Activated naive CD8-positive, alpha-beta T cell (primary cell): ENCODE measurements around the gene RGS11.
"Not testable (repeated sequence)": the region's sequence is repeated elsewhere in the genome, so short reads cannot be mapped to it uniquely, and the experiment has no call there.

Experiments
- H3K27ac Mint-ChIP-seq: one replicate; pipeline ENCODE4 v1.8.0; 2021; ENCODE audit warnings: mixed read lengths
- H3K27me3 Mint-ChIP-seq: one replicate; pipeline ENCODE4 v1.8.0; 2021; ENCODE audit warnings: mixed read lengths
- H3K36me3 Mint-ChIP-seq: one replicate; pipeline ENCODE4 v1.8.0; 2021; ENCODE audit warnings: mixed read lengths
- H3K4me1 Mint-ChIP-seq: one replicate; pipeline ENCODE4 v1.8.0; 2021; ENCODE audit warnings: low read depth, mixed read lengths
- H3K4me3 Mint-ChIP-seq: one replicate; pipeline ENCODE4 v1.8.0; 2021; ENCODE audit warnings: mild to moderate bottlenecking, mixed read lengths
- H3K9me3 Mint-ChIP-seq: one replicate; pipeline ENCODE4 v1.8.0; 2021; ENCODE audit warnings: low read depth, mixed read lengths

Gene RGS11

DNA sequence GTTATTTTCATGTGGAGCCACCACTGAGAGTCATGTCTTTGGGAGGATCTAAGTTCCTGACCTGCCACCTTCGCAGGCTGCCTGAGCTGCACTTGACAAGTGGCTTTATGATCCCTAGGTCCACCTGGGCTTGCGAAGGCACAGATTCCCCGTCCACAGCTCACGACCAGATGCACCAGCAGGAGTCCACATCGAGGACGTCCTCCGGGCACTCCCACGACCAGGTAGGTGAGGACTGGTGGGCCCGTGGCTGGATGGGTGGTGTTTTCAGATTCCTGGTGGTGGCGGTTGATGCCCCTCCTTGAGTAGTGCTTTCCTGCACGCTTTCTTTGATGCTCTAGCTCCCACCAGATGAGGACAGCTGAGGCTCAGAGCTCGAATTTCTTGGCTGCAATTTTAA lies 26.3 kb downstream of the RGS11 start:
- Mint-ChIP-seq H3K27ac (no peak overlapping the region), H3K27me3 (no peaks in the 10 kb centered on the region), H3K9me3 (no peaks in the 10 kb centered on the region), H3K4me3 (no peak overlapping the region), H3K36me3 (peaks cover 3% of the 10 kb centered on the region), H3K4me1 (peaks cover 17% of the 10 kb centered on the region)

DNA sequence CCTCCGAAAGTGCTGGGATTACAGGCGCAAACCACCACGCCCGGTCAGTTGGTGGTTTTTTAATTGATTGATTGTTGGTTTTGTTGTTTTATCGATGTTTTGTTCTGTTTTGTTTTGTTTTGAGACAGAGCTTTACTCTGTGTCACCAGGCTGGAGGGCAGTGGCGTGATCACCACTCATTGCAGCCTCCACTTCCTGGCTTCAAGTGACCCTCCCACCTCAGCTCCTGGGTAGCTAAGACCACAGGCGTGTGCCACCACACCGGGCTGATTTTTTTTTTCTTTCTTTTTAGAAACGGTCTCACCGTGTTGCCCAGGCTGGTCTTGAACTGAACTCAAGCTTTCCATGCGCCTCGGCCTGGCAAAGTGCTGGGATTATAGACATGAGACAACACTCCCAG lies 28.7 kb downstream of the RGS11 start:
- no peaks in the 10 kb centered on the region for H3K27me3 Mint-ChIP-seq
- H3K9me3 Mint-ChIP-seq: no peaks in the 10 kb centered on the region
- peaks cover 4% of the 10 kb centered on the region for H3K4me1 Mint-ChIP-seq
- H3K36me3 Mint-ChIP-seq: no peaks in the 10 kb centered on the region
- H3K4me3 Mint-ChIP-seq: no peak overlapping the region
- H3K27ac Mint-ChIP-seq: no peak overlapping the region

DNA sequence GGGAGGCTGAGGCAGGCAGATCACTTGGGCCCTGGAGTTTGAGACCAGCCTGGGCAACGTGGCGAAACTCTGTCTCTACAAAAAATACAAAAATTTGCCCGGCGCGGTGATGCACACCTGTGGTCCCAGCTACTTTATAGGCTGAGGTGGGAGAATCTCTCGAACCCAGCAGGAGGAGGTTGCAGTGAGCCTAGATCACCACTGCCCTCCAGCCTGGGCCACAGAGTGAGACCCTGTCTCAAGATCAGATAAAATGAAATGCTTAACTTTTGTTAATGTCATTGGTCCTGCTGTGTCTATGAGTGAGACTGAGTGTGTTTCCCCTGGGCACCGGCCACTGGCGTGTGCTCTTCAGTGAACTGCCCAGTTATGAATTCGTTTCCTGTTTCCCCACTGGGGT lies 30.6 kb downstream of the RGS11 start:
- H3K4me3 Mint-ChIP-seq: no peak overlapping the region
- H3K4me1 Mint-ChIP-seq: peaks cover 8% of the 10 kb centered on the region
- no peaks in the 10 kb centered on the region for H3K9me3 Mint-ChIP-seq

DNA sequence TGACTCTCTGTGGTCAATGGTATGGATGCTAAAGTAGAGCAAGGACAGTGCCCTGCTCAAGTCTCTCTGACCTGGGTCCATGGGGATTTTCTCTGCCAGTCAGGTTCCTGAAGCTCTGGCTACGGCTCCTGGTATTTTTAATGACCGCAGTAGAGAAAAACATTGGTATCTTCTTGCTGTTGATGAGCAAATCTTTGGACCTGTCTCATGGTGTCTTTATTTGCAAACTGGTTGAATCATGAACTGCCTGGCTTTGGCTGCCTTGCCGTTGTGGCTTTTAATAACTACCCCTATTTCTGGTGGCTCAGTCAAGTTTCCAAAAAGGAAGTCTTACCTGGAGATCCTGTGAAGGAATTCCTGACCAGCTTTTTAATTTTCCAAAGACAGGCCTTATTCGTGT lies 32.4 kb downstream of the RGS11 start:
- Mint-ChIP-seq H3K27me3 (no peaks in the 10 kb centered on the region), H3K4me1 (peaks cover 15% of the 10 kb centered on the region), H3K27ac (no peak overlapping the region), H3K4me3 (no peak overlapping the region), H3K9me3 (no peaks in the 10 kb centered on the region), H3K36me3 (peaks cover 3% of the 10 kb centered on the region)

More for the DNA sequence above, 30.6 kb downstream of the RGS11 start:
- Mint-ChIP-seq H3K27me3 (no peaks in the 10 kb centered on the region), H3K36me3 (no peaks in the 10 kb centered on the region), H3K27ac (no peak overlapping the region)

DNA sequence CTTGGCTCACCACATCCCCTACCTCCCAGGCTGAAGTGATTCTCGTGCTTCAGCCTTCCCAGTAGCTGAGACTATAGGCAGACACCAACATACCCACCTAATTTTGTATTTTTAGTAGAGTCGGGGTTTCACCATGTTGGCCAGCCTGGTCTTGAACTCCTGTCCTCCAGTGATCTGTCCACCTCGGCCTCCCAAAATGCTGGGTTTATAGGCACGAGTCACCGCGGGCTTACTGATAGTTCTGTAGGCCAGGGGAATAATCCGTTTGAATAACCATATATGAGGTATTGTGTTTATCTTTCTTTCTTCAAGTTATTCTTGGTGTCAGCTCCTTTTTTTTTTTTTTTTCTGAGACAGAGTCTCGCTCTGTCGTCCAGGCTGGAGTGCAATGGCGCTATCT lies 33.5 kb downstream of the RGS11 start:
- H3K27ac Mint-ChIP-seq: no peak overlapping the region
- H3K4me3 Mint-ChIP-seq: no peak overlapping the region
- H3K9me3 Mint-ChIP-seq: no peaks in the 10 kb centered on the region
- H3K36me3 Mint-ChIP-seq: peaks cover 3% of the 10 kb centered on the region
- peaks cover 17% of the 10 kb centered on the region for H3K4me1 Mint-ChIP-seq
- H3K27me3 Mint-ChIP-seq: no peaks in the 10 kb centered on the region

DNA sequence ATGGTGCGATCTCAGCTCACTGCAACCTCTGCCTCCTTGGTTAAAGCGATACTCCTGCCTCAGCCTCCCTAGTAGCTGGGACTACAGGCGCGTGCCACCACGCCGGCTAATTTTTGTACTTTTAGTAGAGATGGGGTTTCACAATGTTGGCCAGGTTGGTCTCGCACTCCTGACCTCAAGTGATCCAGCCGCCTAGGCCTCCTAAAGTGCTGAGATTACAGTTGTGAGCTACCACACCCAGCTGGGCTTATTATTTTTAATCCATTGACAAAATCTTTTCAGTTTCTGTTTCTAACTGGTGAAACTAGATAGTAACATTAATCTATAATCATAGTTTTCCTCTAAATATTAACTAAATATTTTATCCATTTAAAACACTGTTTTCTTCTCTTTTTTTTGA lies 35.2 kb downstream of the RGS11 start:
- H3K4me1 Mint-ChIP-seq: peaks cover 20% of the 10 kb centered on the region
- peak overlapping the region; percentile 28 for H3K27ac Mint-ChIP-seq
- no peaks in the 10 kb centered on the region for H3K9me3 Mint-ChIP-seq
- H3K4me3 Mint-ChIP-seq: no peak overlapping the region
- H3K27me3 Mint-ChIP-seq: no peaks in the 10 kb centered on the region
- peaks cover 3% of the 10 kb centered on the region for H3K36me3 Mint-ChIP-seq

DNA sequence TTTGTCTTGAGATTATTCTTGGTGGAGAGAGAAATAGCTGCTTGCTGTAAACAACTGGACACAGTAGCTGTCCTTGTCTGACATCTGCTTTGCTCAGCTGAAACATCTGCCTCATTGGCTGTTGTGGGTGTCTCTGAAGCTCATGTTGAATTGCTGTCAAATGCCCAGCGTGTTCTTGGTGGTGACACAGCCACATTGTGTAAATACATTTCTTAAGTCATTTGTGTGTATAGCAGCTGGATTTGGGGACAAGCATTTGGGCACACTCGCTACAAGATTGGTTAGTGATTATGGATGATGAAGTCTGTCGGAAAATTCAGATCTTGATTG lies 35.8 kb downstream of the RGS11 start:
- Mint-ChIP-seq H3K4me3 (no peak overlapping the region), H3K27ac (peak overlapping the region; percentile 28), H3K9me3 (no peaks in the 10 kb centered on the region), H3K4me1 (peaks cover 26% of the 10 kb centered on the region), H3K36me3 (peaks cover 3% of the 10 kb centered on the region), H3K27me3 (no peaks in the 10 kb centered on the region)

DNA sequence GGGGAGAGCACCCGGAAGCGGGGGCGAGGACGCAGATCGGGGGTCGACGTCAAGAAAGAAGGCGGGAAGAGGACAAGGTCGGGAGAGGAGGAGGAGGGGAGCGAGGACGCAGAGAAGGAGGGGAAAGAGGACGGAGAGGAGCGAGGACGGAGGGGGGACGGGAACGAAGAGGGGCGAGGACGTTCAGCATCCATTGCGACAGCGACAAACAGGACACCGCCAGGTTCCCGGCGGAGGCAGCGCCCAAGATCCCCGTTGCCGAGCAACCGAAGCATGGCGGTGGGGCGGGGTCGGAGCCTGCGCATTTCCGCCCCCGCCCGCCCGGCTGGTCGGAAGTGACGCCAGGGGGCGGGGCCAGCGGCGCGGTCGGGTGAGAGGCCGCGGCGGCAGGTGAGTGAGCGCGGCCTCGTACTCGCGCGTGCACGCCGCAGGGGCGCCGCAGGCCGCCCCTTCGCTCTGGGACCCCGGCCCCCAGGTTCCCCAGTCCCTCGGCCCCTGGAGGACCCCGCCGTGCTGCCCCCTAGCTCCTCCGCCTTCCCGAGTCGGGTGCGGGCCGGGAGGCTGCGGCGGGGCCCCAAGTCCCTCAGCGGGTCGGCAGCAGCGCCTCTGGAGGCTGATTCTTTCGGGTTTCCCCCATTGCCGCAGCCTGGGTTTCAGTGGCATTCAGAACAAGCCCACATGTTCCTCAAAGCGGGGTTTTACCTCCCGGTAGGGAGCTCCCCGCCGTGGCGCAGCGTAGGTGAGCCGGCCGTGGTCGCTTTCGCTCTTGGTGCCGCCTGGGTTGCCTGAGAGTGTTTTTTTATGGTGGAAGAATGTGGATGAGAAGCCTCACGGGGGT lies 41.1 kb downstream of the RGS11 start, which contains the start of gene FAM234A:
FAM234A (plus strand) TSS at position 354 of the 838 bp plus-strand sequence. CDS start 19,593 bp downstream, outside the sequence.
- H3K27ac Mint-ChIP-seq: peak within 1 kb of the TSS; percentile 97
- no peaks in the 10 kb centered on the region for H3K9me3 Mint-ChIP-seq
- peaks cover under 1% of the 10 kb centered on the region for H3K36me3 Mint-ChIP-seq
- H3K4me3 Mint-ChIP-seq: peak within 1 kb of the TSS; percentile 97
- no peaks in the 10 kb centered on the region for H3K27me3 Mint-ChIP-seq
- H3K4me1 Mint-ChIP-seq: peaks cover 18% of the 10 kb centered on the region

DNA sequence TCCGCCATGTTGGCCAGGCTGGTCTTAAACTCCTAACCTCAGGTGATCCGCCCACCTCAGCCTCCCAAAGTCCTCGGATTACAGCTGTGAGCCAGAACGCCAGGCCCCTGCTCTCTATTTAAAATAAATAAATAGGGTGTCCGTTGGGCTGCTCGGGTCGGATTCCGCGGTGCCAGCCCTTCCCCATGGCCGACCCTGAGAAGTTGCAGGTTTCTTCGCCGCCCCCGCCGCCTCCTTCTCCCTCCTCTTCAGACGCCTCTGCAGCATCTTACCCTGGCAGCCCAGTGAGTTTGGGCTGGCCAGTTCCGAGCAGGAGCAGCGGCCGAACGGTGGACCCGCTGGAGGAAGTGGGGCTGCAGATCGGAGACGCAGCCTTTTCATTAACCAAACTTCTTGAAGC lies 44.8 kb downstream of the RGS11 start:
- Mint-ChIP-seq H3K4me1 (peaks cover 39% of the 10 kb centered on the region), H3K4me3 (no peak overlapping the region), H3K27me3 (no peaks in the 10 kb centered on the region), H3K27ac (no peak overlapping the region), H3K36me3 (no peaks in the 10 kb centered on the region), H3K9me3 (no peaks in the 10 kb centered on the region)

DNA sequence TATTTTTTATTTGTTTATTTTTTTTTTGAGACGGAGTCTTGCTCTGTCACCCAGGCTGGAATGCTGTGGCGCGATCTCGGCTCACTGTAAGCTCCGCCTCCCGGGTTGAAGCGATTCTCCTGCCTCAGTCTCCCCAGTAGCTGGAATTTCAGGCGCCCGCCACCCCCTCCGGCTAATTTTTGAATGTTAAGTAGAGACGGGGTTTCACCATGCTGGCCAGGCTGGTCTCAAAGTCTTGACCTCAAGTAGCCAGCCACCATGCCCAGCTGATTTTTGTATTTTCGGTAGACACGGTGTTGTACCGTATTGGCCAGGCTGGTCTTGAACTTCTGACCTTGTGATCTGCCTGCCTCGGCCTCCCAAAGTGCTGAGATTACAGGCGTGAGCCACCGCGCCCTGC lies 45.4 kb downstream of the RGS11 start:
- peaks cover 39% of the 10 kb centered on the region for H3K4me1 Mint-ChIP-seq
- not testable (repeated sequence) for H3K9me3 Mint-ChIP-seq, H3K27ac Mint-ChIP-seq, H3K36me3 Mint-ChIP-seq, H3K4me3 Mint-ChIP-seq, H3K27me3 Mint-ChIP-seq

DNA sequence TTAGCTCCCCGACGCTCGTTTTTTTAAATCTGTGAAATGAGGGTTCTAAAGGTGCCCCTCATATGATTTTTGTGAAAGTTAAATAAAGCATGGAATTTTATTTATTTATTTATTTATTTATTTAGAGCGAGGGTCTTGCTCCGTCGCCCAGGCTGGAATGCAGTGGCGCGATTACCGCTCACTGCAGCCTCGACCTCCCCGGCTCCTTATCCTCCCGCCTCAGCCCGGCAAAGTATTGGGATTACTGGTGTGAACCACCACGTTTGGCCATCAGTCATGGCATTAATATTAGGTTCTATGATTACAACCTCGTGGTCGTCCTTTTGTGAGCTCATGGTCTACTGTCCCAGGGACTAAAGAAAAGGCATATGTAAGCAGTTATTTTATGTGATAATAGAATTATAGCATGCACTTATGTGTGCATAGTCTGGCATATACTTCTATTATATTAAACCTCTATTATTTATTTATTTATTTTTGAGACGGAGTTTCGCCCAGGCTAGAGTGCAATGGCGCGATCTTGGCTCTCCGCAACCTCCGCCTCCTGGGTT lies 45.9 kb downstream of the RGS11 start:
- Mint-ChIP-seq H3K4me3 (peak overlapping the region; percentile 96), H3K9me3 (no peaks in the 10 kb centered on the region), H3K27ac (peak overlapping the region; percentile 68), H3K4me1 (peaks cover 35% of the 10 kb centered on the region), H3K36me3 (no peaks in the 10 kb centered on the region), H3K27me3 (no peaks in the 10 kb centered on the region)

DNA sequence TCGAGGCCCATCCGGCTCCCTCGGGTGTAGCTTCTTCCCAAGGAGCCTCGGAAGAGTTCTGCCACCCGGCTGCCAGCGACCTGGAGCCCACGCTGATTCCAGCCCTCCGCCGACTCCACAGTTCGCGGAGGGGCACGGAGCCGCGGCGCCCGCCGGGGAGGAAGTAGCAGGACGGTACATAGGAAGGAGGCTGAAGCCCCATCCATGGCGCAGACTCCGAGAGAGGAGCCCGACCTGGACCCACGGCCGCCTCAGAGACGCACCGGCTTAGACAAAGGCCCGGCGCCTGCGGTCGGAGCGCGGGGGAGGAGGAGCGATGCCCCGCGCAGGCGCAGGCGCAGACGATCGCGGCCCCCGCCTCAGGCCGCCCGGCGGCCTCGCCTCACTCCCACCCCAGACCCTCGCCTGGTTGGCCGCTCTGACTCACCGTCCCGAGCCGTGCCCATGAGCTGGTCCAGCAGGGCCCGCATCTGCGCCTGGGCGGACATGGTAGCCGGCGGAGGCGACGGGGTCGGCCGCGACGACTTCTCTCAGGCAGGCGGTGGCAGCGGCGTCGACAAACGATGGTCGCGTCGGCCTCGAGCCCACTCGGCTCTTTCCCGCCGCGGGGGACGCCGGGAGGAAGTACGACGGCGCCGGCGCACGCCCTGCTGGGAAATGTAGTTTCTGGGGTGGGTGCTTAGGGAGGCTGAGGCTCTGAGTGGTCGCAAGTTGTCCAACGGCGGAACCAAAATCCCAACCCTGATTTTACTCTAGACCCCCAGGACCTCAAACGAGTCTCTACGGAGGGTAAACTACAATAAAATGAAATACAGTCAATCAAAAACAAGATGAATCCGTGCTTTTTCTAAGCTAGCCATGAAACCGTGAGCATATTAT lies 46.7 kb downstream of the RGS11 start, which contains the start of gene LUC7L:
LUC7L (minus strand) TSS at position 598 of the 879 bp plus-strand sequence; CDS start at position 488, 110 bp downstream.
- H3K4me3 Mint-ChIP-seq: peak within 1 kb of the TSS; percentile 96
- H3K36me3 Mint-ChIP-seq: no peaks in the 10 kb centered on the region
- H3K27me3 Mint-ChIP-seq: no peaks in the 10 kb centered on the region

DNA sequence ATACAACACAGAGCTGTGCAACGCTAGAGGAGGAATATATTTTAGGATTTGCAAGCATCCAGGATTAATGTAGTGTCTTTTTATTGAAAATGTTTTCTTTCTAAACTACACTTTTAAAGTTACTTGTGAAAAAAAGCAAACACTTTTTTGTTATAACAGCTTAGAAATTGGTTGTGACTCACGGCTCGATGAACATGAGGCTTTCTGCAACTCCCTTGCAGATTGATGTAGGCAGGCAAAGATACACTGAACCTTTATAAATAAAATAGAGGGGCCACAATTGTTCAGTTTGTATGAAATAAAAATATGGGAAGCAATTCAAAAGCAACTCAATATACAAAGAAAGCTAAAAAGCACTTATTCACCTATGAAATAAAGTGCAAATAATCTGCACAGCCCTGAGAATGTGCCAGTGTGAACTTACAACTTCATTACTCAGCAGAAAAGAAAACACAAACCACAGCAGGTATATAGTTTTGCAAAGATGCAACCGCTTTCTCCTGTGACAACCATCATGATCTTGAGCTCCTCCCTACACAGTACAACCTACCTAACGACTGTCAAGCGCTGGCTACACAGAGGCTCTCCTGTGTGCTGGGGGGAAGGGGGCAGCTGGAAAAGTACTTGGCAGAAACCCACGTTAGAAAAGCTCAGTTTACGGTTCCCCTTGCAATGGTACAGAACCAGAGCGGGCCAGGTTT lies 47.4 kb downstream of the RGS11 start:
- Mint-ChIP-seq H3K27ac (peak overlapping the region; percentile 87), H3K9me3 (no peaks in the 10 kb centered on the region), H3K27me3 (no peaks in the 10 kb centered on the region), H3K4me3 (peak overlapping the region; percentile 96), H3K36me3 (no peaks in the 10 kb centered on the region), H3K4me1 (peaks cover 33% of the 10 kb centered on the region)

More for the DNA sequence above, 46.7 kb downstream of the RGS11 start, which contains the start of gene LUC7L:
- H3K4me1 Mint-ChIP-seq: peaks cover 33% of the 10 kb centered on the region
- H3K27ac Mint-ChIP-seq: peak within 1 kb of the TSS; percentile 87
- H3K9me3 Mint-ChIP-seq: no peaks in the 10 kb centered on the region

DNA sequence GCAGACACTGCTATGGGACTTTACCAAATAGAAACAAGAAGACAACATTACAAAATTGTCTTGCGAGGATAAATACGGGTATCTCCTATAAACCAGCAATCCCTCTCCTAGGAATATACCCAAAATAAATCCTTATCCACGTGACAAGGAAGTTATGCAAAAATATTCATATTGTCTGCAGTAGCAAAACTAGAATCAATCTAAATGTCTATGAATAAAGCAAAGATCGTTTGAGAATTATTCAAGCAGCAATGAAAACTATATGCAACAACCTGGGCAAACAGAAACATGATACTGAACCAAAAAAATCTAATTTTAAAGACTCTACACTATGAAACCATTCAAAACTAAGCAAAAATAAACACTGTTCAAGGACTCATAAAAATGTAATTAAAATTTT lies 55.7 kb downstream of the RGS11 start:
- H3K9me3 Mint-ChIP-seq: no peaks in the 10 kb centered on the region
- H3K4me1 Mint-ChIP-seq: peaks cover 18% of the 10 kb centered on the region
- no peaks in the 10 kb centered on the region for H3K36me3 Mint-ChIP-seq
- no peak overlapping the region for H3K4me3 Mint-ChIP-seq
- no peak overlapping the region for H3K27ac Mint-ChIP-seq
- H3K27me3 Mint-ChIP-seq: no peaks in the 10 kb centered on the region
